DMS 273 treated with DMSO at 0.1 percent for 48 hours (cell line): ENCODE results near the gene SUSD3.

Source experiments
- DNase-seq: peaks from one replicate; lab custom pipeline; 2025; lab: John Stamatoyannopoulos, UW

The SUSD3 gene

GRCh38 chr9:93076101-93076791, 17.7 kb downstream of the SUSD3 start:
- DNase-seq: no peak

- DNase-seq: no peak
These were observed 18.3 kb downstream of the SUSD3 start for GRCh38 chr9:93076792-93077128.

GRCh38 chr9:93077367-93077766, 18.9 kb downstream of the SUSD3 start:
- DNase-seq: no peak

GRCh38 chr9:93077811-93078210, 19.3 kb downstream of the SUSD3 start:
- no peak for DNase-seq

GRCh38 chr9:93079371-93079770, 20.9 kb downstream of the SUSD3 start:
- DNase-seq: no peak

- no peak for DNase-seq
These were observed 21.9 kb downstream of the SUSD3 start for GRCh38 chr9:93080406-93080805.

GRCh38 chr9:93081081-93081529, 22.6 kb downstream of the SUSD3 start:
- DNase-seq: no peak

- DNase-seq: no peak
These were observed 23.4 kb downstream of the SUSD3 start for GRCh38 chr9:93081931-93082330.

GRCh38 chr9:93082841-93083411, 24.4 kb downstream of the SUSD3 start:
- DNase-seq: no peak

- no peak for DNase-seq
These were observed 25.3 kb downstream of the SUSD3 start for GRCh38 chr9:93083592-93084470.

GRCh38 chr9:93084471-93084881, 26.0 kb downstream of the SUSD3 start:
- no peak for DNase-seq

- no peak for DNase-seq
These were observed 27.2 kb downstream of the SUSD3 start for GRCh38 chr9:93085676-93086075.

GRCh38 chr9:93086447-93087224, 28.1 kb downstream of the SUSD3 start:
- DNase-seq: no peak

GRCh38 chr9:93087971-93088655, 29.6 kb downstream of the SUSD3 start:
- no peak for DNase-seq

GRCh38 chr9:93088656-93089015, 30.1 kb downstream of the SUSD3 start:
- no peak for DNase-seq

GRCh38 chr9:93089024-93089423, 30.5 kb downstream of the SUSD3 start:
- DNase-seq: no peak

- no peak for DNase-seq
These were observed 31.0 kb downstream of the SUSD3 start for GRCh38 chr9:93089481-93089991.

- DNase-seq: no peak
These were observed 31.7 kb downstream of the SUSD3 start for GRCh38 chr9:93090091-93090655.

- DNase-seq: no peak
These were observed 32.6 kb downstream of the SUSD3 start for GRCh38 chr9:93091056-93091452.

- no peak for DNase-seq
These were observed 33.1 kb downstream of the SUSD3 start for GRCh38 chr9:93091453-93092081.
